GM23338 (cell line): Measurements from ENCODE around the gene TM9SF4. TPM values are rescaled to one million over a fixed set of nuclear protein-coding genes. Genes with fewer than 3 reads are reported as not detected.

ENCODE experiments used
- ATAC-seq: fragments of 200-7000 bp; cut with Tn5 transposase; 3 replicates; pipeline ENCODE4 v1.9.1; 2020
- DNase-seq: peaks from one replicate; pipeline ENCODE4 v3.0.0-alpha.2; 2015; ENCODE audit warnings: low spot score
- H2AFZ ChIP-seq: fragments of 200-600 bp; sonication (generic); 2 replicates; pipeline ENCODE4 v1.8.0; 2016; ENCODE audit warnings: antibody characterized with exemption, mild to moderate bottlenecking, moderate library complexity
- H3F3A ChIP-seq: fragments of 200-600 bp; sonication (generic); replicated peaks from 2 replicates; pipeline ENCODE4 v1.8.0; 2017; ENCODE audit warnings: antibody characterized with exemption, mixed run types, low read depth
- H3K27ac ChIP-seq: fragments of 200-600 bp; sonication (generic); 2 replicates; pipeline ENCODE4 v1.6.1; 2016; ENCODE audit warnings: low read depth
- H3K27me3 ChIP-seq: fragments of 200-600 bp; sonication (generic); 2 replicates; pipeline ENCODE4 v1.8.0; 2016; ENCODE audit warnings: mild to moderate bottlenecking, mixed run types, moderate library complexity; ENCODE audit not compliant: insufficient read depth
- H3K36me3 ChIP-seq: fragments of 200-600 bp; sonication (generic); 2 replicates; pipeline ENCODE4 v1.8.0; 2016; ENCODE audit warnings: mild to moderate bottlenecking; ENCODE audit not compliant: insufficient read depth
- H3K4me1 ChIP-seq: fragments of 200-600 bp; sonication (generic); 2 replicates; pipeline ENCODE4 v1.8.0; 2016; ENCODE audit warnings: mild to moderate bottlenecking, moderate library complexity; ENCODE audit not compliant: insufficient read depth
- H3K4me2 ChIP-seq: fragments of 200-600 bp; sonication (generic); 2 replicates; pipeline ENCODE4 v1.7.1; 2017; ENCODE audit warnings: mixed run types
- H3K4me3 ChIP-seq: fragments of 200-600 bp; sonication (generic); 2 replicates; pipeline ENCODE4 v1.6.1; 2016; ENCODE audit warnings: mixed run types
- H3K79me2 ChIP-seq: fragments of 200-600 bp; sonication (generic); replicated peaks from 2 replicates; pipeline ENCODE4 v1.8.0; 2017; ENCODE audit warnings: mild to moderate bottlenecking; ENCODE audit not compliant: insufficient read depth
- H3K9me2 ChIP-seq: fragments of 200-600 bp; sonication (generic); 2 replicates; pipeline ENCODE4 v1.8.0; 2017; ENCODE audit not compliant: insufficient read depth
- H4K20me1 ChIP-seq: fragments of 200-600 bp; sonication (generic); replicated peaks from 2 replicates; pipeline ENCODE4 v1.8.0; 2017; ENCODE audit warnings: mild to moderate bottlenecking; ENCODE audit not compliant: insufficient read depth
- H3K27ac Mint-ChIP-seq: 2 replicates; pipeline ENCODE4 v1.8.0; 2020; ENCODE audit warnings: inconsistent platforms, mild to moderate bottlenecking, moderate library complexity, mixed read lengths
- H3K27me3 Mint-ChIP-seq: 3 replicates; pipeline ENCODE4 v1.8.0; 2022; ENCODE audit warnings: low read depth, mild to moderate bottlenecking, moderate library complexity, mixed read lengths, inconsistent platforms; ENCODE audit not compliant: insufficient read depth, poor library complexity
- H3K36me3 Mint-ChIP-seq: 3 replicates; pipeline ENCODE4 v1.8.0; 2021; ENCODE audit warnings: low read depth, mild to moderate bottlenecking, inconsistent platforms, moderate library complexity, mixed read lengths
- H3K4me1 Mint-ChIP-seq: 3 replicates; pipeline ENCODE4 v1.8.0; 2020; ENCODE audit warnings: mild to moderate bottlenecking, inconsistent platforms, mixed read lengths
- H3K4me3 Mint-ChIP-seq: 3 replicates; pipeline ENCODE4 v1.8.0; 2021; ENCODE audit warnings: moderate library complexity, mild to moderate bottlenecking, inconsistent platforms, mixed read lengths
- H3K9me3 Mint-ChIP-seq: 3 replicates; pipeline ENCODE4 v1.8.0; 2020; ENCODE audit warnings: moderate library complexity, mild to moderate bottlenecking, inconsistent platforms, mixed read lengths
- CREB1 ChIP-seq: fragments of 250-450 bp; sonication (Bioruptor Pico); IDR thresholded peaks from 2 replicates; pipeline ENCODE4 v1.5.0; 2020; ENCODE audit warnings: low read depth, mild to moderate bottlenecking, moderate library complexity
- EZH2 ChIP-seq: fragments of 200-600 bp; sonication (generic); IDR thresholded peaks from one replicate; pipeline ENCODE4 v1.8.0; 2017; ENCODE audit warnings: antibody characterized with exemption, mild to moderate bottlenecking, low read depth; ENCODE audit not compliant: unreplicated experiment
- JUNB ChIP-seq: IDR thresholded peaks from one replicate; pipeline ENCODE4 v1.6.1; 2016; ENCODE audit warnings: antibody characterized with exemption; ENCODE audit not compliant: unreplicated experiment
- NANOG ChIP-seq: IDR thresholded peaks from 2 replicates; pipeline ENCODE4 v1.6.1; 2016; ENCODE audit warnings: antibody characterized with exemption, borderline replicate concordance
- POLR2AphosphoS5 ChIP-seq: IDR thresholded peaks from 2 replicates; pipeline ENCODE4 v1.6.1; 2016; ENCODE audit warnings: antibody characterized with exemption, low read depth
- STAT1 ChIP-seq: IDR thresholded peaks from one replicate; pipeline ENCODE4 v1.6.1; 2016; ENCODE audit warnings: antibody characterized with exemption; ENCODE audit not compliant: unreplicated experiment
- ZNF114 ChIP-seq: fragments of 250-450 bp; sonication (Bioruptor Pico); IDR thresholded peaks from 2 replicates; pipeline ENCODE4 v1.5.0; 2020; ENCODE audit warnings: mild to moderate bottlenecking, moderate library complexity
- ZNF331 ChIP-seq: fragments of 250-450 bp; sonication (Bioruptor Pico); IDR thresholded peaks from 2 replicates; pipeline ENCODE4 v1.5.0; 2020; ENCODE audit warnings: low read depth, mild to moderate bottlenecking, moderate library complexity
- polyA plus RNA-seq: library from polyadenylated mRNA; unstranded; fragments of >200 nt; fragmentation: Nextera tagmentation; extraction: Ambion mirVana; gene quantifications from 2 replicates; pipeline ENCODE4 v1.2.1, GENCODE V29; 2016
- total RNA-seq: library from RNA; depleted of rRNA; stranded (reverse); fragments of >200 nt; shearing (Covaris generic); gene quantifications from 2 replicates; pipeline ENCODE4 v1.2.3, GENCODE V29; 2014
- TF ChIP-seq, protein P1 (sequence below): fragments of 250-450 bp; sonication (Bioruptor Pico); IDR thresholded peaks from 2 replicates; pipeline ENCODE4 v1.5.0; 2020; ENCODE audit warnings: mild to moderate bottlenecking, moderate library complexity
- TF ChIP-seq, protein P2 (sequence below): IDR thresholded peaks from 2 replicates; pipeline ENCODE4 v1.6.1; 2016; ENCODE audit warnings: antibody characterized with exemption
- TF ChIP-seq, protein P3 (sequence below), 2 experiments: fragments of 200-600 bp in 1 of 2; sonication (generic) in 1 of 2; conservative IDR thresholded peaks; 2 replicates each; pipeline versions ENCODE4 v1.5.1 to v1.6.1; 2016 to 2017; ENCODE audit warnings: antibody characterized with exemption in 2 of 2, low read depth in 2 of 2, mild to moderate bottlenecking in 2 of 2, moderate library complexity in 1 of 2

TM9SF4 gene
- total and polyA plus RNA-seq, 2 experiments from 2014 or later = 20.4 to 52.6 TPM

DNA sequence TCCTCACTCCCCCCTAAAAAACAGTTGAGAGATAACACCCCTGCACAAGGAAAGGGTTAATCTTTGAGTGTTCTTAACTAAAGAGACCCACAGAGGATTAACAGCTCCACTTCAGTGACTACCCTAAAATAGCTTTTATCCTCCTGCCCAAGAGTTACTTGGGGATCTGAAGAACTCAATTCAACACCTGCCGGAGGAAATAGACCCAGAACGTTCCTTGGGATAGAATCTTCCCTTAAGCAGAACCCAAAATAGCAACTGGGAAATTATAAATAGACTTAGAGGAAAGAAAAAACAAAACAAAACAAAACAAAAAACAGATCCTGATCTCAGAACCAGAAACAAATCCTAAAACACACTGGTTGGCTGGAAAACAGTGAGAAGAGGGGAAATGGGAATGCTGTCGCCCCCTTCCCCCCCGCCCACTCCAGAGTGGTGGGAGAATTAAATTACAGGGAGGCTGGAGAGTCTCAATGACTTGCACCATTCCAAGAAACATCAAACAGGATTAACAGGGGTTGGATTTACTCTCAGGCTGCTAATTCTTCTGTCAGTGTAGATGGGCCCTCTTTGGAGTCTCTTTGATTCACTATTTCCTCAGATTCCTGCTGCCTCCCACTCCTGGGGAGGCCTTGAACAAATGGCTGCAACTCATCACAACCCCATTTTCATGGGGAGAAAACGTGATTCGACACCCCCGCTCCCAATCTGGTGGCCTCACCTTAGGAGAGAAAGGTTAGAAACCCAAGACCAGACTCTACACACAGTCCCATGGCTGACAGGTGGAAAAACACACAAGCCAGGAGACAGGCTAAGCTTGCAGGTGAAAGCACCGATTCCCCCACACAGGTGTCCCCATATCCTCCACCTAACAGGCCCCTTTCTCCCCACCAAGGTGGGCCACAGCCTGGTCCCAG, 96.6 kb downstream of the TM9SF4 start (continued):
- TF ChIP-seq, protein P1, sequence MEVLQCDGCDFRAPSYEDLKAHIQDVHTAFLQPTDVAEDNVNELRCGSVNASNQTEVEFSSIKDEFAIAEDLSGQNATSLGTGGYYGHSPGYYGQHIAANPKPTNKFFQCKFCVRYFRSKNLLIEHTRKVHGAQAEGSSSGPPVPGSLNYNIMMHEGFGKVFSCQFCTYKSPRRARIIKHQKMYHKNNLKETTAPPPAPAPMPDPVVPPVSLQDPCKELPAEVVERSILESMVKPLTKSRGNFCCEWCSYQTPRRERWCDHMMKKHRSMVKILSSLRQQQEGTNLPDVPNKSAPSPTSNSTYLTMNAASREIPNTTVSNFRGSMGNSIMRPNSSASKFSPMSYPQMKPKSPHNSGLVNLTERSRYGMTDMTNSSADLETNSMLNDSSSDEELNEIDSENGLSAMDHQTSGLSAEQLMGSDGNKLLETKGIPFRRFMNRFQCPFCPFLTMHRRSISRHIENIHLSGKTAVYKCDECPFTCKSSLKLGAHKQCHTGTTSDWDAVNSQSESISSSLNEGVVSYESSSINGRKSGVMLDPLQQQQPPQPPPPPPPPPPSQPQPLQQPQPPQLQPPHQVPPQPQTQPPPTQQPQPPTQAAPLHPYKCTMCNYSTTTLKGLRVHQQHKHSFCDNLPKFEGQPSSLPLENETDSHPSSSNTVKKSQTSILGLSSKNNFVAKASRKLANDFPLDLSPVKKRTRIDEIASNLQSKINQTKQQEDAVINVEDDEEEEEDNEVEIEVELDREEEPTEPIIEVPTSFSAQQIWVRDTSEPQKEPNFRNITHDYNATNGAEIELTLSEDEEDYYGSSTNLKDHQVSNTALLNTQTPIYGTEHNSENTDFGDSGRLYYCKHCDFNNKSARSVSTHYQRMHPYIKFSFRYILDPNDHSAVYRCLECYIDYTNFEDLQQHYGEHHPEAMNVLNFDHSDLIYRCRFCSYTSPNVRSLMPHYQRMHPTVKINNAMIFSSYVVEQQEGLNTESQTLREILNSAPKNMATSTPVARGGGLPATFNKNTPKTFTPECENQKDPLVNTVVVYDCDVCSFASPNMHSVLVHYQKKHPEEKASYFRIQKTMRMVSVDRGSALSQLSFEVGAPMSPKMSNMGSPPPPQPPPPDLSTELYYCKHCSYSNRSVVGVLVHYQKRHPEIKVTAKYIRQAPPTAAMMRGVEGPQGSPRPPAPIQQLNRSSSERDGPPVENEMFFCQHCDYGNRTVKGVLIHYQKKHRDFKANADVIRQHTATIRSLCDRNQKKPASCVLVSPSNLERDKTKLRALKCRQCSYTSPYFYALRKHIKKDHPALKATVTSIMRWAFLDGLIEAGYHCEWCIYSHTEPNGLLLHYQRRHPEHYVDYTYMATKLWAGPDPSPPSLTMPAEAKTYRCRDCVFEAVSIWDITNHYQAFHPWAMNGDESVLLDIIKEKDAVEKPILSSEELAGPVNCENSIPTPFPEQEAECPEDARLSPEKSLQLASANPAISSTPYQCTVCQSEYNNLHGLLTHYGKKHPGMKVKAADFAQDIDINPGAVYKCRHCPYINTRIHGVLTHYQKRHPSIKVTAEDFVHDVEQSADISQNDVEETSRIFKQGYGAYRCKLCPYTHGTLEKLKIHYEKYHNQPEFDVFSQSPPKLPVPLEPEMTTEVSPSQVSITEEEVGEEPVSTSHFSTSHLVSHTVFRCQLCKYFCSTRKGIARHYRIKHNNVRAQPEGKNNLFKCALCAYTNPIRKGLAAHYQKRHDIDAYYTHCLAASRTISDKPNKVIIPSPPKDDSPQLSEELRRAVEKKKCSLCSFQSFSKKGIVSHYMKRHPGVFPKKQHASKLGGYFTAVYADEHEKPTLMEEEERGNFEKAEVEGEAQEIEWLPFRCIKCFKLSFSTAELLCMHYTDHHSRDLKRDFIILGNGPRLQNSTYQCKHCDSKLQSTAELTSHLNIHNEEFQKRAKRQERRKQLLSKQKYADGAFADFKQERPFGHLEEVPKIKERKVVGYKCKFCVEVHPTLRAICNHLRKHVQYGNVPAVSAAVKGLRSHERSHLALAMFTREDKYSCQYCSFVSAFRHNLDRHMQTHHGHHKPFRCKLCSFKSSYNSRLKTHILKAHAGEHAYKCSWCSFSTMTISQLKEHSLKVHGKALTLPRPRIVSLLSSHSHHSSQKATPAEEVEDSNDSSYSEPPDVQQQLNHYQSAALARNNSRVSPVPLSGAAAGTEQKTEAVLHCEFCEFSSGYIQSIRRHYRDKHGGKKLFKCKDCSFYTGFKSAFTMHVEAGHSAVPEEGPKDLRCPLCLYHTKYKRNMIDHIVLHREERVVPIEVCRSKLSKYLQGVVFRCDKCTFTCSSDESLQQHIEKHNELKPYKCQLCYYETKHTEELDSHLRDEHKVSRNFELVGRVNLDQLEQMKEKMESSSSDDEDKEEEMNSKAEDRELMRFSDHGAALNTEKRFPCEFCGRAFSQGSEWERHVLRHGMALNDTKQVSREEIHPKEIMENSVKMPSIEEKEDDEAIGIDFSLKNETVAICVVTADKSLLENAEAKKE (CRISPR knock-in tag) = no peak
- TF ChIP-seq NANOG (no peak), POLR2AphosphoS5 (no peak), EZH2 (no peak)

DNA sequence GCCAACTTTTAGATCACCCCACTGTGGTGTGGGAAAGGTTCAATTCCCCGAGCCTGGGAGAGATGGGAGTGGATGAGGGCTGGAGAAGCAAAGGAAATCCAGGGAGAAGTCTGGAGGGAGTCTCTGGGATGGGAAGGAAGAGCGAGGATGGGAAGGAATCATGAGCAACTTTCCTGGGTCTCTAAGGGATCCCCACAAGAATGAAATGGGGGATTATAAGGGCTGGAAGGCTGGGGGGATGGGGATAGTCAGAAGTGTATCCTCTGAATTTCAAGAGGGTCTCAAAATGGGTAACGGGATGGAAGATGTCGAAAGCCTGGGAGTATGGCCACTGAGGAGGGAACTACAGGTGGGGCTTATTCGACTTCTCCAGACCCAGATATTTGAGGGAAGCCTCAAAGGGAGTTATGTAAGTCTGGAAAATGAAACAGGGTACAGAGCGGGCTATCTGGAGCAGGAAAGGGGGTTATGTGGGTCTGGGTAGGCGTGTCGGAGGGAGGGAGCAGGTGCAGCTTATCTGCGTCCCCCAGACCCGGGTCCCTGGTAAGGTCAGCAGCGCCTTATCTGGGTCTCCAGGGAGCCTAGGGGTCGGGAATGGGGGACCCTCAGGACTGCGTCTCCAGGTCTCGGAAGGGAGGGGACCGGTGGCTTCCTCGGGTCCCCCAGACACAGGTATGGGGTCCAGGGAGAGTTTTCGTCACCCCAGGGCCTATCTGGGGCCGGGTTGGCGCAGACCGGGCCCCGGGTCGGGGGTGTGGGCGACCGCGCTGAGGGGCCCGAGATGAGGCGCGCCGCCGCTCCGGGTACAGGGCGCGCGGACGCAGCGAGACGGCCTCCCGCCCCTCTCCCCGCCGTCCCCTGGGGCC, 97.5 kb downstream of the TM9SF4 start:
- peak; percentile 63 for DNase-seq
- no peaks in the 10 kb centered on the region for H3K9me2 ChIP-seq
- peak overlapping the region; percentile 81 for H2AFZ ChIP-seq
- H3K79me2 ChIP-seq = peaks cover 85% of the 10 kb centered on the region
- peaks cover 23% of the 10 kb centered on the region; the same call in 1 of the 2 replicates for H3F3A ChIP-seq
- ATAC-seq = peak; percentile 35
- peak overlapping the region; percentile 91 for H3K27ac Mint-ChIP-seq
- peak overlapping the region; percentile 33; the same call in 1 of the 2 replicates for H3K27ac ChIP-seq
- H3K36me3 Mint-ChIP-seq = peaks cover 32% of the 10 kb centered on the region
- H4K20me1 ChIP-seq = peaks cover 40% of the 10 kb centered on the region
- H3K4me1 ChIP-seq = peaks cover 44% of the 10 kb centered on the region
- no peaks in the 10 kb centered on the region for H3K9me3 Mint-ChIP-seq
- H3K4me2 ChIP-seq = peak overlapping the region; percentile 100
- H3K27me3 Mint-ChIP-seq = peaks cover 8% of the 10 kb centered on the region
- H3K4me1 Mint-ChIP-seq = peaks cover 48% of the 10 kb centered on the region
- H3K4me3 Mint-ChIP-seq = peak overlapping the region; percentile 95
- peaks cover 15% of the 10 kb centered on the region for H3K36me3 ChIP-seq
- peak overlapping the region; percentile 100 for H3K4me3 ChIP-seq
- H3K27me3 ChIP-seq = no peaks in the 10 kb centered on the region
- TF ChIP-seq STAT1 (no peak), ZNF331 (CRISPR knock-in tag) (no peak), POLR2AphosphoS5 (no peak), JUNB (no peak), NANOG (no peak), ZNF114 (CRISPR knock-in tag) (no peak), CREB1 (no peak)
- TF ChIP-seq, protein P2, sequence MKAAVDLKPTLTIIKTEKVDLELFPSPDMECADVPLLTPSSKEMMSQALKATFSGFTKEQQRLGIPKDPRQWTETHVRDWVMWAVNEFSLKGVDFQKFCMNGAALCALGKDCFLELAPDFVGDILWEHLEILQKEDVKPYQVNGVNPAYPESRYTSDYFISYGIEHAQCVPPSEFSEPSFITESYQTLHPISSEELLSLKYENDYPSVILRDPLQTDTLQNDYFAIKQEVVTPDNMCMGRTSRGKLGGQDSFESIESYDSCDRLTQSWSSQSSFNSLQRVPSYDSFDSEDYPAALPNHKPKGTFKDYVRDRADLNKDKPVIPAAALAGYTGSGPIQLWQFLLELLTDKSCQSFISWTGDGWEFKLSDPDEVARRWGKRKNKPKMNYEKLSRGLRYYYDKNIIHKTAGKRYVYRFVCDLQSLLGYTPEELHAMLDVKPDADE = no peak
- TF ChIP-seq, protein P3, sequence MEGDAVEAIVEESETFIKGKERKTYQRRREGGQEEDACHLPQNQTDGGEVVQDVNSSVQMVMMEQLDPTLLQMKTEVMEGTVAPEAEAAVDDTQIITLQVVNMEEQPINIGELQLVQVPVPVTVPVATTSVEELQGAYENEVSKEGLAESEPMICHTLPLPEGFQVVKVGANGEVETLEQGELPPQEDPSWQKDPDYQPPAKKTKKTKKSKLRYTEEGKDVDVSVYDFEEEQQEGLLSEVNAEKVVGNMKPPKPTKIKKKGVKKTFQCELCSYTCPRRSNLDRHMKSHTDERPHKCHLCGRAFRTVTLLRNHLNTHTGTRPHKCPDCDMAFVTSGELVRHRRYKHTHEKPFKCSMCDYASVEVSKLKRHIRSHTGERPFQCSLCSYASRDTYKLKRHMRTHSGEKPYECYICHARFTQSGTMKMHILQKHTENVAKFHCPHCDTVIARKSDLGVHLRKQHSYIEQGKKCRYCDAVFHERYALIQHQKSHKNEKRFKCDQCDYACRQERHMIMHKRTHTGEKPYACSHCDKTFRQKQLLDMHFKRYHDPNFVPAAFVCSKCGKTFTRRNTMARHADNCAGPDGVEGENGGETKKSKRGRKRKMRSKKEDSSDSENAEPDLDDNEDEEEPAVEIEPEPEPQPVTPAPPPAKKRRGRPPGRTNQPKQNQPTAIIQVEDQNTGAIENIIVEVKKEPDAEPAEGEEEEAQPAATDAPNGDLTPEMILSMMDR (conservative IDR thresholded peaks at IDR 0.05; ENCODE audit: low read depth in 2 of 2) = no peak
